Measurements from ENCODE around the gene MECR.

- TF ChIP-seq CTCF (IDR thresholded peaks at IDR 0.05; ENCODE audit: low read depth, low read length), result no peak
- TF ChIP-seq EZH2phosphoT487 (IDR thresholded peaks at IDR 0.05; ENCODE audit: low read depth), result no peak
Measured at GRCh38 chr1:29221296-29221695, 9.4 kb downstream of the MECR start.

Measured in OCI-LY3 (cell line).